HG03378 (cell line): ENCODE results near the gene TLK2.
A peak's percentile ranks its signal among the peaks of the same experiment; 100 is the strongest.
"Not testable (repeated sequence)": the region's sequence is repeated elsewhere in the genome, so short reads cannot be mapped to it uniquely, and the experiment has no call there.

Experiments used
- ATAC-seq: cut with Tn5 transposase; IDR thresholded peaks from one replicate; pipeline ENCODE4 v1.9.1; 2021; ENCODE audit warnings: mild to moderate bottlenecking, moderate library complexity; ENCODE audit not compliant: unreplicated experiment

The TLK2 gene

DNA sequence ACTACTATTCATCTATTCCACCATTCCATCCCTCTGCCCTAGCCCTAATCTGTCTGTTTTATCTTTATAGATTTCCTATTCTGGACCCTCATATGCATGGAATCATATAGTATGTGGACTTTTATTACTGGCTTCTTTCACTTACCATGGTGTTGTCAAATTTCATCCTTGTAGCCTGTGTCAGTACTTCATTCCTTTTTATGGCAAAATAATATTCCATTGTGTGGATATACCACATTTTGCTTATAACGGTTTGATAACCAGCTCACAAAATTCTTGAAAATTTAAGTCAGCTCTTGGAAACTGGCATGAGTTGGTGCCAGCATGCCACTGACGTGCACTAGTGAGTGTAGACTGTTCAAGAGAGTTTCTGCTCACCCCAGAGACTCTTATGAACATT is 118.5 kb downstream of the TLK2 start:
- no peak for ATAC-seq

GRCh38 chr17:62597920-62598319 is 119.3 kb downstream of the TLK2 start:
- ATAC-seq: no peak

DNA sequence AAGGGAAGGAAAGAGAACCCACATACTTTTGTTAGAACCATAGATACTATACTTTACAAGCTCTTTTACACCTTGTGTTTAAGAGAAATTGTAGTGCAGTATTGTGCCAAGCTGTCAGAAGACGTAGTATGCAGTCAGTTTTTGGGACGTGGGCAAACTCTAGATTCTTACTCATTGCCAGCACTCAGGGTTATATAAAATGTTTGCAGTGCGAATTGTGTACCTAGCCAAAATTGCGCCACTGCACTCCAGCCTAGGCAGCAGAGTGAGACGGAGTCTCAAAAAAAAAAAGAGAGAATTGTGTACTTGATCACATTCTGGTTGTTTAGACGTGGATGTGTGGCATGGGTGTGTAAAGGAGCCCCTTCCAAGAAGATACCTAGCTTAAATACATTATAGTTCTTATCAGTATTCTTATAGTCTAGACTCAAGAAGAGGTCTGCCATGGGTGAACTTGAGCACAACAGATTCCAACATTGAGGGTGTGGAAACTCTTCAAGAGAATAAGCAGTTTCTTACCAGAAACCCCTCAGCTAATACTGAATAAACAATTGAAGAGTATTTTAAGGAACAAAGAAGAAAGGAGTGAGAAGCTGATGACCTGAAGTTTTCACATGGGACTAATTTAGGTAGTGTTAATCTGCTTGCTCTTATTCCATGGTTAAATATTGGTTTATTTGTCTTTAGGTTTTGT is 121.5 kb downstream of the TLK2 start:
- ATAC-seq: no peak

DNA sequence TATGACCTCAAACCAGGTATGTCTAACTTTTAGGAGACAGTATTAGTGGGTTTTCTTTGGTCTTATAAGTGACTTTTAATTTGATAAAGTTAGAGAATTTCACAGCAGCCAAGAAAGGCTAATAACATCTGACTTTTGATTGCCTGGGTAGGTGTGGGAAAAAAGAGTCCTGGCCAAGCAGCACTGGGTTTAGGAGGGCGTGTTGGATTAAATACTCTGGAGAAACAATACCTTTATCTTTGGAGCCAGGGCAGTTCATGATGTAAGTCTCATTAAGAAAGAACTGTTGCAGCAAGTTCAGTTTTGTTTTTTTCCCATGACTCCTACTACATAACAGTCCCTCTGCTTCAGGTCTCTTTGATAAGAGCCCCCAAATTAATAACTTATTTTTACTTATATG is 122.2 kb downstream of the TLK2 start:
- no peak for ATAC-seq

- no peak for ATAC-seq
Measured at GRCh38 chr17:62601471-62601870, 122.8 kb downstream of the TLK2 start.

GRCh38 chr17:62603783-62604182 is 125.2 kb downstream of the TLK2 start:
- not testable (repeated sequence) for ATAC-seq

GRCh38 chr17:62605588-62605987 is 127.0 kb downstream of the TLK2 start:
- ATAC-seq: no peak

GRCh38 chr17:62611292-62611691 is 132.7 kb downstream of the TLK2 start:
- ATAC-seq: peak; percentile 82

- ATAC-seq: peak; percentile 35
Measured at GRCh38 chr17:62611728-62612127, 133.1 kb downstream of the TLK2 start.

DNA sequence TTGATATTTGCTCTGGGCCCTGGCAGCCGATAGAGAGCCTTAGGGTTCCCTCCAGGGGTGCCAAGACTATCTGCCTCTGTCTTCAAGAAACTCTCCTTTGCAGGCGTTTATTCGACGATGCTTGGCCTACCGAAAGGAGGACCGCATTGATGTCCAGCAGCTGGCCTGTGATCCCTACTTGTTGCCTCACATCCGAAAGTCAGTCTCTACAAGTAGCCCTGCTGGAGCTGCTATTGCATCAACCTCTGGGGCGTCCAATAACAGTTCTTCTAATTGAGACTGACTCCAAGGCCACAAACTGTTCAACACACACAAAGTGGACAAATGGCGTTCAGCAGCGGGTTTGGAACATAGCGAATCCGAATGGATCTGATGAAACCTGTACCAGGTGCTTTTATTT is 133.7 kb downstream of the TLK2 start:
- ATAC-seq: not testable (repeated sequence)

- ATAC-seq: not testable (repeated sequence)
Measured at GRCh38 chr17:62613095-62613494, 134.5 kb downstream of the TLK2 start.

DNA sequence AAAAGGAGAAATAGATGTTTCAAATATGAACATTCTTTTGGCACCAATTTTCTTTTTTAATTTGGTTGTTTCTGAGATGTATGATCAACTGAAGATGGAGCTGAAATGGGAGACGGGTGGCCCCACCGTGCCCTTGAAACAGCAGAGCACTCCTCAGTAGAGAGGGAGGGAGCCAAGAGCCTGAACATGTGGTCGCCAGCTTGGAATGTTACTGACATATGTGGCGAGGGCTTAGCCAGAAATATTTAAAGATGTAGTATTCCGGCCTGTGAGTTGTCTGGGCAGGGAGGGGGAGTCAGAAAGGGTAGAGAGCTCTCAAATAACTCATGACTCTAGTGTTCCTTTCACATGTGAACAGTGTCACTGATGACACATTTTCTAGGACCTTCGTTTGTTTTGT is 135.5 kb downstream of the TLK2 start:
- ATAC-seq: no peak

DNA sequence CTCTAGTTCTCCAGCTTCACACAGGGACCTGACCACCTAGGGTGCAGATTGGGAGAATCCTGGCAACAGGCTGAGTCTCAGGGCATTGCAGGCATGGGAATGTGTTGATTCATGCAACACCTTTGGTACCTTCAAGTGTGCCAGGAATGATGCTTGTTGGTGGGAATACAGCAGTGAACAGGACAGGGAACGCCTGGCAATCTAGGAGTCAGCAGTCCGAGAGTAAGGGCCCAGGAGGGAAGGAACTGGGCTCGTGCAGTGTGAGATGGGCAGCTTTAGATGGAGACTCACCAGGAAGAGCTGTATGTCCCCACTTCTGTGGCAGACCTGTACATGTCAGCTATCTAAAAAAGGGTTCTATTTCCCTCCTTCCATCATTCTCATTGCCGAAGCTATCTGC is 136.9 kb downstream of the TLK2 start:
- ATAC-seq: no peak

- no peak for ATAC-seq
Measured at GRCh38 chr17:62616993-62617893, 138.6 kb downstream of the TLK2 start.

DNA sequence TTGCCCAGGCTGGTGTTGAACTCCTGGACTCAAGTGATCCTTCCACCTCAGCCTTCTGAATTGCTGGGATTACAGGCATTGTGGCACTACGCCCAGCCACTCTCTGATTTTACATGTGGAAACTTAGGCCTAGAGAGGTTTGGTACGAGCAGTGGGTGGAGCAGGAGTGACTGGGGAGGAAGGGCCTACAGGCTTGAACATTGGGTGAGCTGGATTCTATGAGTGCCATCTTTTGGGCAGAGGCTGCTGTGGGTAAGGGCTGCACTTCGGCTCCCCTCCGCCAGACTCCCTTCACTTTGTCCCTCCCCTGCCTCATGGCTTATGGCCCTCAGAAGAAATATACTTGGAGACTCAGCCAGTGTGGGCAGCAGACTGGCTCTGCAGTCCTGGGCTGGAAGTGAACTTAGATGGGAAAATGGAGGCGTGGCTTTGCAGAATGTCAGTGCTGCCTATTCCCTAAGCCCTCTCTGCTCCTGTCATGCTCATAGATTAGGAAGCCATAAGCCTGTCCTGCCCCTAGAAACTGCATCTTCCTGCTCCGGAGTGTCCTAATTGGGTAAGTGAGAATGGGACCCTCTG is 139.4 kb downstream of the TLK2 start:
- no peak for ATAC-seq

GRCh38 chr17:62618647-62619416 is 140.2 kb downstream of the TLK2 start:
- no peak for ATAC-seq

DNA sequence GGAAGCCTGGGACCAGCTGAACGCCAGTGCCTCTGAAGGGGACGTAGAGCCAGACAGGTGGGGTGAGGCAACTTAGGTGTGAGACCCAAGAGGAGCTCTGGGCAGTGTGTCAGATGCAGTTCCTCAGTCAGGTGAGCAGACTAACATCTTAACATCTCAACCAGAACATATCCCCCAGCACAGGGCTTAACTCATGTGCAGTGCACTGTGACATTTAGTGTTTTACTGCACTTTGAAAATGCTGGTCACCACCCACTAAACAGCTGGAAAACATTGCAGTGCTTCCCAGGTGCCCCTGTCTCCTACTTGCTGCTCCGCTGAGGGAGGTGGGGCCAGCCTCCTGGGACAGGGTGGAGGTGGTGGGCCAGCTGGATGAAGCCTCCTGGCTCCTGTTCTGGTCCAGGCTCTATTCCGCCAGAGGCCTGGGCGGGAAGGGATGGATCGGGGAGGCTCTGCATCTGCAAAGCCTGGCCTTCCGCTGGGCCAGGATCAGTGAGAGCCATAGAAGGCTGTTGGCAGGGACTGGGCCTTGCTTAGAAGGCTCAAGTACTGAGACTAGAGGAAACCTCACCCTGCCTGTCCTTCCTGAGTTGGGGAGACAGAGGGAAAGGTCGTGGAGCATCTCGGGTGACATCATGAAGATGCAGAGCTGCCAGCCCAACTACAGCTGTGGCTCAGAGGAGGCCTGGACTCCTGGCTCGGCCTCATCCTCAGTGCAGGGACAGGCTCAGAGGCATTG is 141.0 kb downstream of the TLK2 start:
- ATAC-seq: no peak

DNA sequence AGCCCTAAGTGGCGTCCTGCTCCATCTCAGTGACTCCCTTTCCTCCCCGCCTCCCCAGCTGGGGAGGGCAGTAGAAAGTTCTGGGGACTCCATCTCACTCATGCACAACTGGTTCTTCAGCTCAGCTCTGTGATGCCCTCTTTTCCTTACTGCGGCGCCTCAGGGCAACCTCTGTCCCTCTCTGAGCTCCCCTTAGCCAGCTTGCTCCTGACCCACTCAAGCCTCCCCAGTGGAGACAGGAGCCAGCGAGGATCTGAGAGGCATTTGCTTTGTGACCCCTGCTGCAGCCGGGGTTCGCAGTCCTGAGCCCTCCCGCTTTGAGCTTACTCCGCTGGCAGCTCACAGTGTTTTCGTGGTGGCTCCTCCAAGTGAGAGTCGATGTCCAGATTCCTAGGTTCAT is 142.6 kb downstream of the TLK2 start:
- ATAC-seq: no peak

DNA sequence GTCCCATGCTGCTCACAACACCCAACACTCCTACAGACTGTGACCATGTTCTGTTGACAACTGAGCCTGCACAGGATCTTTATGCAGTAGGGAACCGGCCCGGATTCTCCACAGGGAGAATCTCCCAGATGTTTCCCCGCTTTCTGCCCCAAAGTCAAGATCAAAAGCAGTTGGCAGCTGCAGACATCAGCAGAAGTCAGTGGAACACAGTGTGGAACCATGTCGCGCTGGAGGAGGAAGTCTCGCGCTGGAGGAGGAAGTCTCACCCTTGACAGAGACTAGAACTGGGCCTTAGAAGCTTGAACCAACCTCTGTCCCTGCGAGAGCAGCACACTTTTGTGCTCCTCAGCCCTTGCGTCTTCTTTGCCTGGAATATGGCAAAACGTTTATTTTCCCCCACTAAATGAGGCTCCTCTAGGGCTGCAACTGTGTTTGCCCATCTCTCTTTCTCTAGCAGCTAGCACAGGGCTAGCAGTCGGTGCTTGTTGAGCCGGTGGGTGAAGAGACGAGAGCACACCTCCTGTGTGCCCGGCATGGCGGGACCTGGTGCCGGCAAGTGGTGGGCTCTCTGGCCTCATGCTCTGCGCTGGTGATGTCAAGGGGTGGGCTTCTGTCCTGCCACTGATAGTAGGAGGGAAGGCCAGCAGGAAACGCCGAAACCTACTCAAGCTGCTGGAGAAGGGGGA is 146.7 kb downstream of the TLK2 start:
- ATAC-seq: no peak

- no peak for ATAC-seq
Measured at GRCh38 chr17:62625870-62626200, 147.2 kb downstream of the TLK2 start.
